Measurements from ENCODE around the gene TMEM52. TPM values are rescaled to one million over a fixed set of nuclear protein-coding genes. Genes with fewer than 3 reads are reported as not detected.

The TMEM52 gene
- total and polyA plus RNA-seq, 9 donors = 0.42 to 3.3 (median 2.3) TPM

DNA sequence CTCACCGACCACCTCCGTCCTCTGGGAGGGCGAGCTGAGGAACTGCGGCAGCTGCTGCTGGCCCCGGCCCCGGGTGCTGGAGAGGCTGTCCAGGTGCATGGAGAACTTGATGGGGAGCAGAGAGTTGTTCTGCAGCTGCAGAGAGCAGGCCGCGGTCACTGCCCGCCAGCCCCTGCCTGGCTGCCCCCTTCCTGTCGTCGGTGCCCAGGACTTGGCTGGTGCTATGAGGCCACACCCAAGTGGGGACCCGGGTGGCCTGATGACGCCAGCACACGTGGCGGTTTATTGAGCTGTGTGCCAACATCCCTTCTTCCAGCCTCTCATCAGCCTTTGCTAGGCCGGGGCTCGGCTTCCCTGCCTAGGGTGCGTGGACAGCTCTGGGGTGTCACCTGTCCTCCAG lies 5.3 kb upstream of the TMEM52 start:
- no peak overlapping the region for H3K27ac ChIP-seq
- no peaks in the 10 kb centered on the region for H3K4me1 ChIP-seq (ENCODE audit: insufficient read depth)
- no peak for DNase-seq
- intact Hi-C loops (cut with DNase I) = no loop called here
- TF ChIP-seq, protein P1, sequence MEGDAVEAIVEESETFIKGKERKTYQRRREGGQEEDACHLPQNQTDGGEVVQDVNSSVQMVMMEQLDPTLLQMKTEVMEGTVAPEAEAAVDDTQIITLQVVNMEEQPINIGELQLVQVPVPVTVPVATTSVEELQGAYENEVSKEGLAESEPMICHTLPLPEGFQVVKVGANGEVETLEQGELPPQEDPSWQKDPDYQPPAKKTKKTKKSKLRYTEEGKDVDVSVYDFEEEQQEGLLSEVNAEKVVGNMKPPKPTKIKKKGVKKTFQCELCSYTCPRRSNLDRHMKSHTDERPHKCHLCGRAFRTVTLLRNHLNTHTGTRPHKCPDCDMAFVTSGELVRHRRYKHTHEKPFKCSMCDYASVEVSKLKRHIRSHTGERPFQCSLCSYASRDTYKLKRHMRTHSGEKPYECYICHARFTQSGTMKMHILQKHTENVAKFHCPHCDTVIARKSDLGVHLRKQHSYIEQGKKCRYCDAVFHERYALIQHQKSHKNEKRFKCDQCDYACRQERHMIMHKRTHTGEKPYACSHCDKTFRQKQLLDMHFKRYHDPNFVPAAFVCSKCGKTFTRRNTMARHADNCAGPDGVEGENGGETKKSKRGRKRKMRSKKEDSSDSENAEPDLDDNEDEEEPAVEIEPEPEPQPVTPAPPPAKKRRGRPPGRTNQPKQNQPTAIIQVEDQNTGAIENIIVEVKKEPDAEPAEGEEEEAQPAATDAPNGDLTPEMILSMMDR (IDR thresholded peaks at IDR 0.05) = no peak
- TF ChIP-seq POLR2A (IDR thresholded peaks at IDR 0.05) = no peak
- no peak for TF ChIP-seq EP300 (IDR thresholded peaks at IDR 0.05)
- H3K36me3 ChIP-seq = no peaks in the 10 kb centered on the region
- 28 to 59% (median 44%) methylated on average over 10 to 18 of the region's 18 CpGs for WGBS, 3 donors
- no peak overlapping the region for H3K4me3 ChIP-seq
- no peaks in the 10 kb centered on the region for H3K27me3 ChIP-seq
- no peaks in the 10 kb centered on the region for H3K9me3 ChIP-seq

DNA sequence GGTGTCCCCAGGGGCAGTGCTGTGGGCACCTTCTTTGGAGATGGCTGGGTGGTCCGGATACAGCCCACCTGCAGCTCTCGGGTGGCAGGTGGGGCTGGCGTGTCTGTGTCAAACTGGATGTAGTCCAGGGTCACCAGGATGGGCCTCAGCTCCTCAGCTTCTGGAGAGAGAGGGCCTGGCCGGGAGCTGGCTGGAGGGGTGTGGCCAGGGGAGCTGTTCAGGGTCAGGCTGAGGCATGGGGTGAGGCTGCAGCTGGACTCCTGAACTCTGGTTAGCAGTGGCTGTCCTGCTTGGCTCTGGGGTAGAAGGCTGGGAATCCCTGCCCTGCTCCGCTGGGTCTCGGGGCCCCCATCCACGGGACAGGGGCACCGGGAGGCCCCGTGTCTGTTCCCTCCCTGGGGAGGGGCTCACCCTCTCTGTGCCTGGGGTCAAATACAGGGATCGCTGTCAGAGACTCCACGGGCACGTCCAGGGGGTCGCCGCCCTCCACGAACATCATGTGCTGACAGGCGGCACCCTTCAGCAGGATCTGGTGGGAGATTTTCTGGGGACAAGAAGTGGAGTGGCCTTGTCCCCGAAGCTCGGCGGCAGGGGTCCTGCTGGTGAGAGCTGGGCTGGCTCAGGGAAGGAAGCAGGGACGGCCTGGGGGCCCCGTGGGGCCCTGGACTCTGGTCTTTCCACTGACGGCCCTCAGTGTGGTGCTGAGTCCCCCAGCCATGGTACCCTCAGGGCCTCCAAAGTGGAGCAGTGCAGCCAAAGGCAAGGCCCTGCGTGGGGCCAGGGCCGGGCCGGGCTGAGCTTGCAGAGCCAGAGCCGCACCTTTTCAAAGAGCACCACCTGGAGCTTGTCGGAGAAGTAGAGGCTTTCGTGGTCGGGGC lies 4.1 kb upstream of the TMEM52 start:
- no peaks in the 10 kb centered on the region for H3K27me3 ChIP-seq
- 59 to 66% (median 63%) methylated on average over 27 to 29 of the region's 29 CpGs for WGBS, 3 donors

GRCh38 chr1:1922702-1922955 lies 3.5 kb upstream of the TMEM52 start:
- no peaks in the 10 kb centered on the region for H3K27me3 ChIP-seq
- peak in 1 of 5 donors; percentile 31 for DNase-seq
- intact Hi-C loops (cut with DNase I) = no loop called here
- H3K4me1 ChIP-seq (ENCODE audit: insufficient read depth) = peaks cover 6% of the 10 kb centered on the region
- TF ChIP-seq EP300 (IDR thresholded peaks at IDR 0.05) = no peak
- no peaks in the 10 kb centered on the region for H3K9me3 ChIP-seq
- WGBS, 3 donors = 70 to 83% (median 73%) methylated on average over 6 of the region's 6 CpGs
- H3K36me3 ChIP-seq = no peaks in the 10 kb centered on the region
- no peak overlapping the region for H3K4me3 ChIP-seq
- H3K27ac ChIP-seq = no peak overlapping the region

More for the DNA sequence above, 4.1 kb upstream of the TMEM52 start:
- no peaks in the 10 kb centered on the region for H3K36me3 ChIP-seq
- intact Hi-C loops (cut with DNase I) = no loop called here
- DNase-seq = peak in 2 of 5 donors; percentile 13 to 19
- no peaks in the 10 kb centered on the region for H3K9me3 ChIP-seq
- no peak overlapping the region for H3K4me3 ChIP-seq
- no peak overlapping the region for H3K27ac ChIP-seq
- peaks cover 4% of the 10 kb centered on the region for H3K4me1 ChIP-seq (ENCODE audit: insufficient read depth)
- no peak for TF ChIP-seq POLR2A (IDR thresholded peaks at IDR 0.05)
- TF ChIP-seq, protein P1 (IDR thresholded peaks at IDR 0.05) = no peak
- TF ChIP-seq EP300 (IDR thresholded peaks at IDR 0.05) = no peak

DNA sequence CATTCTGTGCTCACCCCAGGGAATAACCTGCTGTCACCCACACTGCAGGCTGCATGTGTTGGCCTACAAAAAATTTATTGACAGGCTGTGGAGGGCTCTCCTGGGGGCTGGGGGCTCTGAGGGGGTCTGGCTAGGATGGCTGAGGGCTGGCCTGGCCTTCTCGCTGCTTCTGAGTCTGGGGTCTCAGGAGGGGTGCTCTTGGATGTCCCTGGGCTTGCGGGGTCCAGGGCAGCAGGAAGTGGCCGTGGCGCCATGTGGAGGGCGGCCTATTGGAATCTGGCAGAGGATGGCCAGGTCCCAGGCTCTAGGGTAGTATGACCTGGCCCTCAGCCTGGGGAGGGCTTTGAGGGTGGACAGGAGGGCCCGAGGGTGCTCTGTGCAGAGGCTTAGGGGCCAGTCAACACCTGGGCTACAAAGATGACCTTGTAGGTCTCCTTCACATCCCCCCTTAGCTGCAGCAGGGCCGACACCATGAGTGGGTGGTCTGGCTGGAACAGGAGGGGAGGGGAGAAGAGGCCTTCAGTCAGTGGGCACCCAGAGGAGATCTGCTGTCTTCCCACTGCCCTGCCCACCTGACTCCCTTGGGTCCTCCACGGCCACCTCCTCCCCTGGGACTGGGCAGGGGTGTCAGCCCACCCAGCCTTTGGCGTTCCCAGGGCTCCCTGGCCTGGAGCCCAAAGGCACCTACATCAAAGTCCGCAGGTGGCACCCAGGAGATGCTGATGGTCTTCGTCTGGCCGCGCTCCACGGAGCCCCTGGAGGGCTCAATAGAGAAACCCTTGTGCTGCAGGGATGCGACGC lies 3.0 kb upstream of the TMEM52 start:
- Histone ChIP-seq H3K4me3 (no peak overlapping the region), H3K27ac (no peak overlapping the region), H3K4me1 (ENCODE audit: insufficient read depth) (peaks cover 6% of the 10 kb centered on the region), H3K36me3 (no peaks in the 10 kb centered on the region), H3K9me3 (no peaks in the 10 kb centered on the region), H3K27me3 (no peaks in the 10 kb centered on the region)
- intact Hi-C loops (cut with DNase I) = no loop called here
- 83 to 87% (median 85%) methylated on average over 15 to 16 of the region's 16 CpGs for WGBS, 3 donors
- peak in 2 of 5 donors; percentile 38 to 40 for DNase-seq
- TF ChIP-seq, protein P1 (IDR thresholded peaks at IDR 0.05) = no peak
- TF ChIP-seq POLR2A (IDR thresholded peaks at IDR 0.05) (no peak), EP300 (IDR thresholded peaks at IDR 0.05) (no peak)

Measured in ovary (tissue), 9 donors.